DOHH2 (cell line): ENCODE results near the gene SSPN.

Source experiments
- H3F3A ChIP-seq: fragments of 200-600 bp; sonication (generic), shearing (Covaris generic); 2 replicates; pipeline ENCODE4 v1.6.0; 2016; ENCODE audit warnings: antibody characterized with exemption, mild to moderate bottlenecking; ENCODE audit not compliant: control insufficient read depth, insufficient read depth
- H3K27ac ChIP-seq: fragments of 200-600 bp; sonication (generic); 2 replicates; pipeline ENCODE4 v1.5.1; 2014; ENCODE audit warnings: low read depth, mild to moderate bottlenecking, low read length, moderate library complexity
- H3K27me3 ChIP-seq: fragments of 200-600 bp; sonication (generic); 2 replicates; pipeline ENCODE4 v1.6.1; 2014; ENCODE audit warnings: mild to moderate bottlenecking, low read length, mixed read lengths; ENCODE audit not compliant: control insufficient read depth
- H3K36me3 ChIP-seq: fragments of 200-600 bp; sonication (generic); 2 replicates; pipeline ENCODE4 v1.6.1; 2014; ENCODE audit warnings: mild to moderate bottlenecking, low read length, moderate library complexity, mixed read lengths; ENCODE audit not compliant: control insufficient read depth
- H3K4me1 ChIP-seq: fragments of 200-600 bp; sonication (generic); 2 replicates; pipeline ENCODE4 v1.6.1; 2014; ENCODE audit warnings: mild to moderate bottlenecking, low read length, mixed read lengths; ENCODE audit not compliant: control insufficient read depth
- H3K4me2 ChIP-seq: fragments of 200-600 bp; sonication (generic); 2 replicates; pipeline ENCODE4 v1.6.0; 2014; ENCODE audit warnings: mild to moderate bottlenecking, low read length, moderate library complexity
- H3K4me3 ChIP-seq: fragments of 200-600 bp; sonication (generic); 2 replicates; pipeline ENCODE4 v1.5.1; 2014; ENCODE audit warnings: mild to moderate bottlenecking, low read length, mixed read lengths
- H3K79me2 ChIP-seq: fragments of 200-600 bp; sonication (generic); 2 replicates; pipeline ENCODE4 v1.6.1; 2014; ENCODE audit warnings: mild to moderate bottlenecking, low read length, mixed read lengths; ENCODE audit not compliant: control insufficient read depth
- H3K9me2 ChIP-seq: fragments of 200-600 bp; sonication (generic); replicated peaks from 2 replicates; pipeline ENCODE4 v1.6.1; 2014; ENCODE audit warnings: mild to moderate bottlenecking, low read length, mixed read lengths; ENCODE audit not compliant: control insufficient read depth
- H3K9me3 ChIP-seq: fragments of 200-600 bp; sonication (generic); 2 replicates; pipeline ENCODE4 v1.6.1; 2014; ENCODE audit warnings: antibody characterized with exemption, low read length, mixed read lengths; ENCODE audit not compliant: control insufficient read depth, insufficient read depth
- H4K20me1 ChIP-seq: fragments of 200-600 bp; sonication (generic); 2 replicates; pipeline ENCODE4 v1.6.0; 2014; ENCODE audit warnings: low read depth, mild to moderate bottlenecking, antibody characterized with exemption, low read length, moderate library complexity; ENCODE audit not compliant: control insufficient read depth, insufficient read depth
- CTCF ChIP-seq: fragments of 200-600 bp; sonication (generic); IDR thresholded peaks from one replicate; pipeline ENCODE4 v1.5.1; 2014; ENCODE audit warnings: antibody characterized with exemption, mild to moderate bottlenecking, low read depth, low read length; ENCODE audit not compliant: poor library complexity, severe bottlenecking
- EZH2phosphoT487 ChIP-seq: fragments of 200-600 bp; sonication (generic); IDR thresholded peaks from 2 replicates; pipeline ENCODE4 v1.6.1; 2017; ENCODE audit warnings: borderline replicate concordance, mild to moderate bottlenecking, antibody characterized with exemption, low read length, moderate library complexity, mixed read lengths

Gene SSPN

GRCh38 chr12:26280869-26281268, 85.5 kb downstream of the SSPN start:
- no peak overlapping the region for H3K4me3 ChIP-seq
- no peaks in the 10 kb centered on the region for H4K20me1 ChIP-seq
- no peaks in the 10 kb centered on the region for H3K9me2 ChIP-seq
- 0 out of 2 replicates have a peak, but pooled peaks cover 4% of the 10 kb centered on the region for H3K4me1 ChIP-seq
- TF ChIP-seq CTCF (no peak), EZH2phosphoT487 (no peak)
- H3K36me3 ChIP-seq: no peaks in the 10 kb centered on the region
- H3K79me2 ChIP-seq: no peaks in the 10 kb centered on the region
- no peaks in the 10 kb centered on the region for H3K9me3 ChIP-seq
- H3K4me2 ChIP-seq: no peak overlapping the region
- no peaks in the 10 kb centered on the region for H3K27me3 ChIP-seq
- no peak overlapping the region for H3K27ac ChIP-seq
- no peaks in the 10 kb centered on the region for H3F3A ChIP-seq

DNA sequence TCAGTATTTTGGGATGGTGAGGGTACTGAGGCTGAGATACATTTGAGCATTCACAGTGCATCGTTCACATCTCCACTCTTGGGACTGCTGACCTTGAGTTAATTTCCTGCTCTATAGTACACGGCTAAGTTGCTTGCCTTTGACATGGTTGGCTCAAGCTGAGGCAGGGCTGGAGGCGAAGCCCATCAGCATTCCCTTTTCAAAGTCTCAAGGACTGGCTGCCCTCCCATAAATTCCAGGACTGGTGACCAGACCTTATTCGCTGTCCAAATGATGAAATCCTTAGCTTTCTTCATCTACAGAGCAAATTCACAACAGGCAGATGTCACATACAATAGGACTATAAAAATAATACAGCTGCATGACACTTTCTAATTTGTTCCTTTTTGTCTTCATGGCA, 85.9 kb downstream of the SSPN start:
- Histone ChIP-seq H3F3A (no peaks in the 10 kb centered on the region), H3K4me2 (no peak overlapping the region), H4K20me1 (no peaks in the 10 kb centered on the region), H3K9me3 (no peaks in the 10 kb centered on the region), H3K9me2 (no peaks in the 10 kb centered on the region), H3K4me3 (no peak overlapping the region), H3K36me3 (no peaks in the 10 kb centered on the region), H3K4me1 (0 out of 2 replicates have a peak, but pooled peaks cover 4% of the 10 kb centered on the region), H3K27ac (no peak overlapping the region), H3K79me2 (no peaks in the 10 kb centered on the region), H3K27me3 (no peaks in the 10 kb centered on the region)
- TF ChIP-seq EZH2phosphoT487: no peak

GRCh38 chr12:26282339-26282940, 87.1 kb downstream of the SSPN start:
- Histone ChIP-seq H3K9me3 (no peaks in the 10 kb centered on the region), H3F3A (no peaks in the 10 kb centered on the region), H3K4me2 (no peak overlapping the region), H3K36me3 (no peaks in the 10 kb centered on the region), H3K9me2 (no peaks in the 10 kb centered on the region), H3K4me3 (no peak overlapping the region), H3K79me2 (no peaks in the 10 kb centered on the region), H4K20me1 (no peaks in the 10 kb centered on the region), H3K27ac (no peak overlapping the region), H3K27me3 (no peaks in the 10 kb centered on the region), H3K4me1 (0 out of 2 replicates have a peak, but pooled peaks cover 4% of the 10 kb centered on the region)
- TF ChIP-seq EZH2phosphoT487 (no peak), CTCF (no peak)

GRCh38 chr12:26283046-26283445, 87.7 kb downstream of the SSPN start:
- no peak overlapping the region for H3K4me2 ChIP-seq

More at GRCh38 chr12:26283046-26283445, 87.7 kb downstream of the SSPN start:
- Histone ChIP-seq H3K4me3 (no peak overlapping the region), H3K79me2 (no peaks in the 10 kb centered on the region), H3K9me2 (no peaks in the 10 kb centered on the region), H3F3A (no peaks in the 10 kb centered on the region), H4K20me1 (no peaks in the 10 kb centered on the region), H3K4me1 (0 out of 2 replicates have a peak, but pooled peaks cover 4% of the 10 kb centered on the region), H3K27me3 (no peaks in the 10 kb centered on the region), H3K9me3 (no peaks in the 10 kb centered on the region), H3K36me3 (no peaks in the 10 kb centered on the region), H3K27ac (no peak overlapping the region)
- no peak for TF ChIP-seq EZH2phosphoT487
